A549 treated with AZD9567 at 1 μM for 4 hours (cell line): ENCODE results near the gene KLHL11. TPM values are rescaled to one million over a fixed set of nuclear protein-coding genes. Genes with fewer than 3 reads are reported as not detected.

Source experiments
- total RNA-seq: library from RNA; stranded (reverse); fragments of 200-300 nt; extraction: Qiagen RNA extraction; gene quantifications from 5 replicates; pipeline ENCODE4 v1.2.3, GENCODE V29; 2022; ENCODE audit not compliant: insufficient read depth

The KLHL11 gene
- 2.8 to 3.2 TPM (median 2.8 TPM) in 5 replicates for total RNA-seq

DNA sequence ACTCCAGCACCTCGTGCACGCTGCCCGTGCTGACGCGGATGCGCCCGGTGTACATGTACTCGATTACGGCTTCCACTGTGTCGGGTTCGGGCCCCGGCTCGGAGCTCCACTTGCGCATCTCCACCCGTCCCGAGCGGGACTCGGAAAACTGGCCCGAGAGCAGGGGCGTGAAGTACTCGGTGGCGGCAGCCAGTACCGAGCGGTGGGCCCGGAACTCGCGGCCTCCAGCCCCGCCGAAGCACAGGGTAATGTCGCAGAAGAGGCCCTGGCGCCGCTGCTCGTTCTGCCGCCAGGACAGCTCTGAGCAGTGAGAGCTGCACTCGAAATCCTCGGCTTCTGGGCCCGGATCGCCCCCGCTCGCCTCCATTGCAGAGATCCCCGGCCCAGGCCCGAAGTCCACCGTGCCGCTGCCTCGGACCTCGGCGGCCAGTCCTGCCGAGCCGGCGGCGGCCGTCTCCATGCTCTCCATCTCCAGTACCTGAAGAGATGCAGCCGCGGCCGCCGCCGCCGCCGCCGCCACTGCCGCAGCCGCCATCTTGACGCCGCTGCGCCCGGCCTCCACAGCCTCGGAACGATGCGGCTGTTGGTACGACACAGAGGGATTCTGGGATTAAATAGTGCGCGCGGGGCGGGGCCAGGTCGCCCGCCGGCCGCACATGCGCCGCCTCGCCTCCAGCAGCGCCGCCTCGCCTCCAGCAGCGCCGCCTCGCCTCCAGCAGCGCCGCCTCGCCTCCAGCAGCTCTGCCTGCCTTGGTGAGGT is at the start of gene KLHL11:
KLHL11 (minus strand) TSS at position 588 of the 760 bp plus-strand sequence; CDS start at position 535, 53 bp downstream.

DNA sequence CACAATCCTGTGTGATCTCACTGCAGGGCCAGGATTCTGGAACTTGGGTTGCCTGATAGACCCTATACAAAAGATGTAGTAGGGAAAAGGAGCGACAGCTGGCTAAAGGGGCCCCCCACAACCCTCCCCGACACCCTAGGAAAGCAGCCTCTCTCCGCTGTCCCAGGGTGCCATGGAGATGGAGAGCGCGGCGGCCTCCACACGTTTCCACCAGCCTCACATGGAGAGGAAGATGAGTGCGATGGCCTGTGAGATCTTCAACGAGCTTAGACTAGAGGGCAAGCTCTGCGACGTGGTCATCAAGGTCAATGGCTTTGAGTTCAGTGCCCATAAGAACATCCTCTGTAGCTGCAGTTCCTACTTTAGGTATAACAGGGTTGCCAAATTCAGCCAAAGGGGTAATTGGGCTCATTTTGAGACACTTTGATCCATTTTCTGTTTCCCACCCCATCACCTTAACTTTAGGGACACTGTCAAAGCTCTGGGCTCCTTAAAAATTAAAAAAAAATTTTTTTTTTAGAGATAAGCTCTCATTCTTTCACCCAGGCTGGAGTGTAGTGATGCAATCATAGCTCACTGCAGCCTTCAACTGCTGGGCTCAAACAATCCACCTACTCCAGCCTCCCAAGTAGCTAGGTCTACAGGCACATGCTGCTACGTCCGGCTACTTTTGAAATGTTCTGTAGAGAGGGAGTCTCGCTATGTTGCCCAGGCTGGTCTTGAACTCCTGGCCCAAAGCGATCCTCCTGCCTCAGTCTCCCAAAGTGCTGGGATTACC is 27.3 kb downstream of the KLHL11 start, which contains the start of gene KLHL10:
KLHL10 (plus strand) TSS at position 65 of the 778 bp plus-strand sequence; CDS start at position 173, 108 bp downstream.

DNA sequence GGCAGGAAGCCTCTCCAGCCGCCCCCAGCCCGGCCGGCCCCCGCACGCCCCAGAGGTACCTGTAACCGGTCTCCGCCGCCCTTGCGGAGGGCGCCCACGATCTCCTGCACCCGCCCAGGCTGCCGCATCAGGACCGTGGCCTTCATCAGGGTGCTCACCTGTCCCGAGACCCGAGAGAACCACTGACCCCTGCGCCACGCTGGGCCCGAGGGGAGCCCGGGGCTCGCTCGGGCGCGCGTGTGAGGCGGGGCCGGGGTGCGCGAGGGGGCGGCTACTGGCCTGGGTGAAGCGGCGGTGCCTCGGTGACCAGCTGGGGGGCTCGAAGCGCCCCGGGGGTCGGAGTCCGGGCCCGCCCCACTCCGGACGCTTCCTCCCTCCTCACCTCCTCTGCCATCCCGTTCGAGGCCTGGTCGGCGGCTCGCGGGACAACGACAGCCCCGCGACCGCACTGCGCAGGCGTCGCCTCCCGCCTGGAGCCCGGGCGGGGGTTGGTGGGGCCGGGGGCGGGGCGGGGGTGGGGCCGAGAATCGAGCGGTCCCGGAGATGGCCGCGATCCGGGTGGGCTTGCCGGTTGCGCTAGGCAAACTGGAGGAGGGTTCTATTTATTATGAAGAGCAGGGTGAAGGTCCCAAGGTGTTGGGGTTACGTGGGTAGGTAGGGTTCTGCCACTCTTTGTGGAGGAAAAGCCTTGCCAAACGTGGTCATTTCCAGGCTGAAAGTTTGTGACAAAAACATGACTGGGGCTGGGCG is 29.2 kb downstream of the KLHL11 start, which contains the start of gene NT5C3B:
NT5C3B (minus strand) TSS at position 433 of the 750 bp plus-strand sequence; CDS start at position 394, 39 bp downstream.

GRCh38 chr17:41812381-41813151 is 52.7 kb downstream of the KLHL11 start, which contains the start of gene FKBP10:
Gene FKBP10 (plus strand): TSS chr17:41813004. CDS start chr17:41813035, 31 bp downstream.

DNA sequence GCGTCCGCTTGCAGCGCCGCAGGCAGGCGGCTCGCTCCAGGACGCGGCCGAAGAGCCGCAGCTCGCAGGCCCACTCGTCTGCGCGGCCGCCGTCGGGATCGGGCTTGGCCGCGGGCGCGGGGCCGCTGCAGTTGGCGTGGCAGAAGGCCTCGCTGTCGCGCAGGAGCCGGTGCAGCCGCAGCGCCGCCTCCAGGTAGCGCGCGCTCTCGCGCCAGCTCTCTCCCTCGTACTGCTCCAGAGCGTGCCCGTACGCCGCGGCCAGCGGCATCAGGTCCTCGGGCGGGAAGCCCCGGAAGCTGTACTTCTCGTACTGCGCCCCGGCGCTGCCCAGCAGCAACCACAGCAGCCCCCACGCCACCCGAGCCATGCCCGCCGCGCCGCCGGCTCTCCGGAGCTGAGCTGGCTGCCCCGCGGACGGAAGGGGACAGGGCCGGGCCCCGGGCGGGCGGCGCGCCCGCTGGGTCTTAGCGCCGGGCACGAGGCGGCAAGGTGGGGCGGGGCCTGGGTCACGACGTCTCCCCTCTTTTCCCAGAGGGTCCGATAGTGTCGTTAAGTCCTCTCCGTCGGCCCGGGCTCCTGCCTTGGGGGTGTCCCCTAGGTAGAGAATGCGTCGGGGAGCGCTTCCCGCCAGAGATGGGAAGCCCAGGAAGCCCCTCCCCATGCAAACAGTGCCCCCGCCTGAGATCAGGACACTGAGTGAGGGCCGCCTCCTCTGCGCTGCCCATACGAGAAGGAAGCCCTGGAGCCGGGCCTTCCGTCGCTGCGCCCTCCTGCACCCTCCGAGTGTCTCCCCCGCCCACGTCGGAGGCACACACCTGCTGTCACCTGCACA is 53.5 kb downstream of the KLHL11 start, which contains the start of gene P3H4:
P3H4 (minus strand) TSS at position 401 of the 832 bp plus-strand sequence; CDS start at position 367, 34 bp downstream.

Other genes with a start within 250 kb of the KLHL11 start
- 0.64 to 0.87 TPM (median 0.80 TPM) in 4 of 5 replicates, not detected in the other for gene KRT17, start 240.8 kb downstream of the KLHL11 start, total RNA-seq
- 1,249 to 1,572 TPM (median 1,406 TPM) in 5 replicates for gene EIF1, start 176.5 kb downstream of the KLHL11 start, total RNA-seq
- gene GAST, start 153.1 kb downstream of the KLHL11 start, total RNA-seq: 0.23 TPM in 1 of 5 replicates, not detected in the others
- 1.6 to 10.1 TPM (median 2.0 TPM) in 5 replicates for gene HAP1, start 130.8 kb downstream of the KLHL11 start, total RNA-seq
- gene JUP, start 78.7 kb downstream of the KLHL11 start, total RNA-seq: 92.8 to 115 TPM (median 106 TPM) in 5 replicates
- gene P3H4, start 53.5 kb downstream of the KLHL11 start, total RNA-seq: 25.5 to 36.4 TPM (median 34.4 TPM) in 5 replicates
- gene FKBP10, start 52.4 kb downstream of the KLHL11 start, total RNA-seq: 91.9 to 106 TPM (median 105 TPM) in 5 replicates
- gene NT5C3B, start 29.2 kb downstream of the KLHL11 start, total RNA-seq: 97.2 to 149 TPM (median 112 TPM) in 5 replicates
- 0.07 to 0.15 TPM in 2 of 5 replicates, not detected in the others for gene KLHL10, start 27.6 kb downstream of the KLHL11 start, total RNA-seq
- gene ACLY, start 53.5 kb upstream of the KLHL11 start, total RNA-seq: 243 to 288 TPM (median 264 TPM) in 5 replicates
- gene ODAD4, start 65.2 kb upstream of the KLHL11 start, total RNA-seq: 0.99 to 2.7 TPM (median 1.3 TPM) in 5 replicates
- 67.3 to 81.4 TPM (median 70.7 TPM) in 5 replicates for gene CNP, start 101.4 kb upstream of the KLHL11 start, total RNA-seq
- gene DNAJC7, start 152.0 kb upstream of the KLHL11 start, total RNA-seq: 105 to 127 TPM (median 106 TPM) in 5 replicates
- gene NKIRAS2, start 154.7 kb upstream of the KLHL11 start, total RNA-seq: 33.6 to 48.8 TPM (median 46.7 TPM) in 5 replicates
- gene C17orf113, start 185.2 kb upstream of the KLHL11 start, total RNA-seq: 0.48 to 0.79 TPM (median 0.51 TPM) in 5 replicates
- gene ZNF385C, start 233.1 kb upstream of the KLHL11 start, total RNA-seq: 0.13 to 0.26 TPM (median 0.20 TPM) in 4 of 5 replicates, not detected in the other
- 0.30 to 0.42 TPM (median 0.38 TPM) in 4 of 5 replicates, not detected in the other for gene DHX58, start 247.3 kb upstream of the KLHL11 start, total RNA-seq